Stimulated activated CD4-positive, alpha-beta T cell treated with anti-CD3 and anti-CD28 coated beads, Interleukin-1b, Interleukin-23, amount 100 ng/mL, for 24 hours (primary cell): ENCODE results near the gene PEX6.

Experiments
- DNase-seq, 4 experiments: peaks; one replicate each; pipeline ENCODE4 v3.0.0-alpha.2; 2020; ENCODE audit warnings: low read depth in 4 of 4, low spot score in 1 of 4

Gene PEX6

DNA sequence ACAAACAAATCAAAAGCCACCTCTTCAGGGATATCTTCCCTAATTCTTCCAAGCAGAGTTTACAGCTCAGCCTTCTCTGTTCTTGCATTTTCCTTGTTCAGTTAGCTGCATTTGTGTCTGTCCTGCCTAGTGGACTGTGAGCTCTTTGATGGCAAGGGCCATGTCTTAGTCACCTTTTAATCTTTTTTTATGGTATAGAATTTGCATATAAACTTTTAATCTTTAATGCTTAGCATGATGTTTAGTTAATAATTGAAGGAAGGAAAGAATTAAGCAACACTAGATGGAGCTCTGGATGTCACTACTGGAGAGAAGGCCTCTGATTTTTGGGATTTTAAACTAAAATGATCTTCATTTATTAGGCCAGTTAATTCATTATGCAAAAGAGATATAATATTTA, 17.5 kb upstream of the PEX6 start:
- no peak for DNase-seq

- DNase-seq, result no peak
Measured at GRCh38 chr6:42993445-42993844, 14.5 kb upstream of the PEX6 start.

DNA sequence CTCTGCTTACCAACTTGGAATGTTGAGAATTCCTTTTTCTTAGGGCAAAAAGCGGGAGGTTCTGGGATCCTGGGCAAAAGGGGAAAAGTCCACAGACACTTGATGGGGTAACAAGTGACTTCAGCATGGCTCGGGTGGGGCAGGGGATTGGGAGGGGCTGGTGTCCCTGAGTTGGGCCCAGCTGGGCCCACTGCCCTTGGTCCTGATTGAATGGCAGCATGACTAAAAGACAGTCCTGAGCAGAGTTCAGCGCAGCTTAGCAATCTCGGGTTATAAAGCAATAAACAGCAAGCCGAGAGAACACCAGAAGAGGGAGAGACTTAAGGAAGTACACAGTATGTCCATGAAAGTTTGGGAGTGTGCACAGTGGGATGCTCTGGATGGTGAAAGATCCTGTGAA, 10.9 kb upstream of the PEX6 start:
- DNase-seq, result no peak

DNA sequence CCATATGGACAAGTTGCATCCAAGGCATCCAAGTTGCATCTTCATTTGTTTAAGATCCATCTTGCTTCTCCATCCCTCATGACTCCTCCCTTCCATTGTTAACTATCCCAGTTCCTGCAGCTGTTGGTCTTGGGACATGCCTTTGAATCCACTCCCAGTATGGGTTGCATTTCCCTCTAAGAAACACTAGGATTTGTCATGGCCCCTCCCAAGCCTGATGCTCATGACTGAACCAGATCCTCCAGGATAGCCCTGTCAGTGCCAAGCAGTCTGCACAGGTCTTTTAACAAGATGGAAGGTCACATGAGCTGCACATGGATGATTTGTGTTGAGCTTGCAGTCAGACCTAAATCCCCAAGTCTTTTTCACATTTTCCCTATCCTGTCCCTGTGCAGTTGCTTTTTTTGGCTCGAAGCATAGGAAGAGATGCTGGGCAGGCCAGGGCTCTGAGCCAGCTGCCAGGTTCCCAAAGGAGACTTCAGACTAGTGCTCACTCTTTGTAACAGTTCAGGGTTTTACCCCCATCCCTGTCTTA, 9.6 kb upstream of the PEX6 start:
- DNase-seq, result no peak

DNA sequence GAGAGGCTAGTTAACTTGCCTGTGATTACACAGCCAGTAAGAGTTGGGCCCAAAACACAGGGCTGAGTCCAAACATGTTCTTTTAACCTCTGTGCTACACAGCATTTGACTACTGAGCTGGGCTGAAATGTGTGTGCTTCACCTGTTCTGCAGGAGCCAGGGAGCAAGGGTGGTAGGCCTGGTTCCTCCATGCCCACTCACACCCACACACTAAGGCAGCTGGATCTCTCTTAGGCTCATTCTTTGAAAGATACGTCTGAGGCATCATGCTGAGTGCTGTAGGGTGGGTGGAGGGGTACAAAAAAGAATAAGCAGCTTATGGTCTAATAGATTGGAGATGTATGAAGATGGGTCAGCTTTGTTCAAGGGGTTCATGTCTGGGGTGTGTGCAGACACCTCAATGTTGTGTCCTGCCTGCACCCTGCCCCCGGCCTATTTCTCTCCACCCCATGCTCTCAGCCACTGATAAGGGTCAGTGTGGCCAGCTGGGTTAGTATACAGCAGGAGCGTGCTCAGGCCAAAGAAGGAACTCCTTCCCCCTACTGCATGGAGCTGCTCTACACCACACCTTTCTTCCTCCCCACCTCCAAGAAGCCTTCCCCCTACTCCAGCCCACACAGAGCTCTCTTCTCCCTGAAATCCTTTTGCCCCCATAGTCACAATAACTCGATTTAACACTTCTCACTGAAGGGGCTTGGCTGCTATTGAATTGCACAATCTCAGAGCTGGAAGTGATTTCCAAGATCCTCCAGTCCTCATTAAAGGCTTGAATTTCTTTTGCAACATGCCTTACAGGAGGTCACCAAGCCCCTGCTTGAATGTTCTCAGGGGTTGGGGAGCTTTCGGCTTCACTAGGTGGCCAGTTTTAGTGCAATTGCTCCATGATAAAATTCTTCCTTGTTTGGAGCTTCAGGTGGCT, 8.8 kb upstream of the PEX6 start:
- no peak for DNase-seq

DNA sequence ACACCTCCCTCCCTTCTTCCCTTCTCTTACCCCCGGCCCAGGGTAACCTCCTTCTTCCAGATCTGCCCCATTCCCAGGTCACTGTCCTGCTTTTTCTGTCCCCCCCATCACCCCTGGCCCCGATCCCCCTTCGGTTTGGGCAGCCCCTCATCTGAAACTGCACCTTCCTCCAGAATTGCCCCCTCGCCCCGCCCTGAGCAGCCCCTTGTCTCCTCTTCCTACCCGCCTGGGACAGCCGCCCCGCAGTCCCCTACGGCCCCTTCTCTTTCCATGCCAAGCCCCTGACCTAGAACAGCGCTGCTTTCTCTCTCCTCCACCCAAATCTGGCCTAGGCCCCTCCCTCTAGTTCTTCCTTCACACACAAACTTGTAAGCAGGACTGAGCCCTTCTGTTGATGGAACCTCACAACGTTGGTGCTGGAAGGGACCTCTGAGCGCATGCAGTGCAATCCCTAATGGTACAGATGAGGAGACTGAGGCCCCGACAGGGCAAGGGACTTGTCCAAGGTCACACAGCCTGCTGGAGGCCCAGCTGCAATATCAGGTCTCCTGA, 6.0 kb upstream of the PEX6 start:
- no peak for DNase-seq

- peak; percentile 73 to 97 (median 92) for DNase-seq
Measured at GRCh38 chr6:42984001-42984923, 5.3 kb upstream of the PEX6 start, which contains the start of gene PPP2R5D. TSS of gene PPP2R5D (plus strand) at chr6:42984570. CDS start at chr6:42984678, 108 bp downstream.

GRCh38 chr6:42981836-42982235, 2.9 kb upstream of the PEX6 start:
- no peak for DNase-seq

DNA sequence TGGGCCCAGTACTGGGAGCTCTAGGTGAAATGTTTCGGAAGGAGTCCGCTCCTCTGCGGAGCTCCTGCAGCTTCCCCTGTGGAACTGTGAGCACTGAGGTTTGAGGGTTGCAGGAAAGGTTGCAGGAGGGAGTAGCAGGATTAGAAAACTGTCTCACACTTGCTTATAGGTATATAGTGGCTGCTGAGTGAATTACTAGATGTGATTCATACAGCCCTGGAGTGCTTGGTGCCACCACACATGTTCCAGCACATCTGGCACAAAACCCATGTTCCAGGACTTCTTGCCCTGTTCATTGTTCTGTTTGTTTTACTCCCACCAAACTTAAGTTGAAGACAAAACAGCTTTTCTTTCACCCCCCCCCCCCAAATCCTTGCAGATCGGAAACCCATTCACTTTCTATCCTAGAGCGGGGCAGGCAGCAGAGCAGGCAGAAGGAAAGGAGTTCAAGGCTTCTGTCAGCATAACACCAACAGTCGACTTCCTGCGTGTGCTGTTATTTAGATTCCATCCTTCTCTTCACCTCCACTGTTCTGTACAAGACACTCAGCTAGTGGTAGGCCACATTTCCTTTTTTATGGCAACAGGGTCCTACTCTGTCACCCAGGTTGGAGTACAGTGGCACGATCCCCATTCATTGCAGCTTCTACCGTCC, 669 bp upstream of the PEX6 start:
- DNase-seq, result peak in 1 of 4 experiments; percentile 23

- no peak for DNase-seq
Measured at GRCh38 chr6:42978487-42978838, 518 bp downstream of the PEX6 start.

- DNase-seq, result no peak
Measured at GRCh38 chr6:42974919-42975505, 4.0 kb downstream of the PEX6 start.

- DNase-seq, result no peak
Measured at GRCh38 chr6:42973926-42974325, 5.1 kb downstream of the PEX6 start.

GRCh38 chr6:42971746-42972327, 7.1 kb downstream of the PEX6 start:
- DNase-seq, result no peak

DNA sequence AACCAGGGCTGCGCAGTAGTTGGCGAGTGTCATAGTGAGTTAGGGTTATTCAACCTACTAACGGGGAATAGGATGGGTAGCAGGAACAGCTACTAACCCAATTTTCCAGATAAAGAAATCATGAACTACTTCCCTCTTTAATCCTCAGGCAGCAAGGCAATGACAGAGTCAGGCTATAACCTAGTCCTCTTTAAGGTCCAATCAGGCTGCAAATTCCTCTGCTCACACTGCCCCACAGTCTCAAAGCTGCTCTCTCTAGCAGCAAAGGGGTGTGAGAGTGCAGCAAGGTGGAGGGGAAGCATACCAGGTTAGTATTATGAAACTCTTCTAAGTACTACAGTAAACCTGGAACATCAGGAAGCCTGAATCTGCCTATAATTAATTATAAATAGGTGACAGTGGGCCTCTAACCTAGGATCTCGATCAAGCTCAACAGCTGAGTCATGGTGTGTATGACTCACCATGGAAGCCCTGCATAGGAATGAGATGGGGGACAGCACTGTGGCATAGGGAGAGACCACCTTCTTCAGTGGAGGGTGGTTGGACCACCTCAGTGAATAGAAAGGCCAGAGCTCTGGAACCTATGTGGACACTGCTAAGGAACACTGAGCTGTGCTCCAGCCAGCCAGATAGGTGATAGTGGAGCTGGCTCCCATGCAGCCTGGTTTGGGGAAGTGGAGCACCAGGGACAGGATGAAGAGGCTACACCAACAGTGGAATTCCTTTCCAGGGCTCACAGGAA, 7.9 kb downstream of the PEX6 start:
- no peak for DNase-seq

- DNase-seq, result no peak
Measured at GRCh38 chr6:42969934-42970333, 9.0 kb downstream of the PEX6 start.

DNA sequence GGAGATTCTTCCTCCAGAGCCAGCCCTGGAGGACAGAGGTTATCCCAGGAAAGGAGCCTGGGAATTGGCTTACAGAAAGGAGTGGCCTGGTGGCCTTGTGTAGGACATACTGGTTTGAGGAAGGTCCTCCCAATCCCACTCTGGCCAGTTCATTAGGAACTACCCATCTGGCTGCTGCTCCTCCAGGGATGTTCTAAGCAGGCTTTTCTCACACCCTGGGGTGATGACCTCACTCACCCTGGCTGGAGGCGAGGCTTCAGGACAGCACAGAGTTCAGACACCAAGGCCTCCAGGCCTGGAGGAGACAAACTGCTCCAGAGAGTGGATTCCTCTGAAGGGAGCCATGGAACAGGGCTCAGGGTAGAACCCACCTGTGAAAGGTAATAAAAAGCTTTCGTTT, 9.6 kb downstream of the PEX6 start:
- no peak for DNase-seq

GRCh38 chr6:42968783-42969182, 10.2 kb downstream of the PEX6 start:
- DNase-seq, result no peak

DNA sequence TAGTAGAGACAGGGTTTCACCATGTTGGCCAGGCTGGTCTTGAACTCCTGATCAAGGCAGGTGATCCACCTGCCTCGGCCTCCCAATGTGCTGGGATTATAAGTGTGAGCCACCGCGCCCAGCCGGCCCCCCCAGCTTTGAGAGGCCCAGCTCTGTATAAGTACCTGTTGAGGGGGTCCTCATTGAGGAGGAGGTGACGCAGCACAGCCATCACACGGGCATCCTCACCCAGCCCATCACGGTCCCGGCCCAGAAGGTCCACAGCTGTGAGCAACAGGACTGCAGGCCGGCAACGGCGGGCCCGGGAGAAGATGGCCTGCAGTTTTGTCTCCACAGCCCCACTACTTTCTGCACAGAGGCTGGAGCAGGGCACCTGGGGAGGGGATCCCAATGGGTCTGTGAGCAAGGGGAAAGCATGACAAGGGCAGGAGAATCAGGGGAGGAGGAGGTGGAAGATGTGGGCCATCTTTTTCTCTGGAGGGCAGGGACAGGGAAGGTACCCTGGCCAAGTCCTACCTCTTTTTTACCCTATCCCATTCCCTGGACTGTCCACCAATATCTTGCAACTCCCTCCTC, 10.8 kb downstream of the PEX6 start:
- DNase-seq, result no peak

DNA sequence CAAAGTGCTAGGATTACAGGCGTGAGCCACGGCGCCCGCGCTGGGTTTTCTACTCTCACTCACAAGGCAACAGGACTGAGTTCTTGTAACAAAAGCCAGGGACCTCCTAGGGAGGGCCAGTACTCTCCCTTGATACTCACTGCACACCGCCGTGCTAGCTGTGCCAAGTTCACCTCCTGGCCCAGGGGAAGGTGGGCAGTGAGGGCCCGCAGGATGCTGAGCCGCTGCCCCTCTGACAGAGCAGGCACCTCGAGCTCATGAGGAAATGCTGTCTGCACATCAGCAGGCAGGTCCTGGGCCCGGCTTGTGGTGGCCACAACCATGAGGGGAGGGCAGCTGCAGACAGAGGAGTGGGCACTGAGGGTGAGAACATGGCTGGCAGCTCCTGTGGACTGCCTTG, 11.8 kb downstream of the PEX6 start:
- DNase-seq, result no peak
